Stimulated activated CD4-positive, alpha-beta T cell treated with anti-CD3 and anti-CD28 coated beads, Interleukin-12 subunit alpha, Interleukin-12 subunit beta, amount 100 ng/mL, for 4 hours (primary cell): ENCODE measurements around the gene SORCS2.

Experiments used
- DNase-seq: peaks from one replicate; pipeline ENCODE4 v3.0.0-alpha.2; 2020

The SORCS2 gene

GRCh38 chr4:7542781-7543180 is 350.4 kb downstream of the SORCS2 start:
- no peak for DNase-seq

DNA sequence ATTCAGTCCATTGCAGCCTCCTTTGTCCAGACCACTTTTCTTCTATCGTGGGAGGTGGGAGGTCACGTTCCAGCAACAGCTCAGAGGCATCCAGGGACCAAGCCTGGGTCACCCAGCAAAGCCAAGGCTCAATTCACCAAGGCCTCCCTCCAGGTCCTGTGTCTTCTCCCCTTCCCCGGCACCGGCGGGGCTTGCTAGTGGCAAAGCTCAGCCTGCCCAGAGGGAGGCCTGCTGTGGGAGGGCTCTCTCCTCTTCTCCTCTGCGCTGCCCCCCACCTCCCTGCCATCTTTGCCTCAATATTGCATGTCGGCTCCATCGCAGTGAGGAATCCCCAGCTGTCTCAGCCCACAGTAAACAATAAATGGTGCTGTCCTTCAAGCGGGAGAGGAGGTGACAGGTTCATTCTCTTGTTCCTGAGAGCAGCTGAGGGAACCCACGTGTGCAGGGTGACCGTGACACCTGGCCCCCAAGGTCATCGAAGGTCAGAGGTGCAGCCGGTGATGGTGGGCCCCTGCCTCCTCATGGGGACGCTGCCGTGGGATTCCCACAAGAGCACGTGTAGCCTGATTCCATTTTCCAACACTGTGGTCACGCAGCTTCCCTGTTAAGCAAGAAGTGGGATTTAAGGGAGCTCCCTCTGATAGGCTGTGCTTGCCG is 353.9 kb downstream of the SORCS2 start:
- no peak for DNase-seq

DNA sequence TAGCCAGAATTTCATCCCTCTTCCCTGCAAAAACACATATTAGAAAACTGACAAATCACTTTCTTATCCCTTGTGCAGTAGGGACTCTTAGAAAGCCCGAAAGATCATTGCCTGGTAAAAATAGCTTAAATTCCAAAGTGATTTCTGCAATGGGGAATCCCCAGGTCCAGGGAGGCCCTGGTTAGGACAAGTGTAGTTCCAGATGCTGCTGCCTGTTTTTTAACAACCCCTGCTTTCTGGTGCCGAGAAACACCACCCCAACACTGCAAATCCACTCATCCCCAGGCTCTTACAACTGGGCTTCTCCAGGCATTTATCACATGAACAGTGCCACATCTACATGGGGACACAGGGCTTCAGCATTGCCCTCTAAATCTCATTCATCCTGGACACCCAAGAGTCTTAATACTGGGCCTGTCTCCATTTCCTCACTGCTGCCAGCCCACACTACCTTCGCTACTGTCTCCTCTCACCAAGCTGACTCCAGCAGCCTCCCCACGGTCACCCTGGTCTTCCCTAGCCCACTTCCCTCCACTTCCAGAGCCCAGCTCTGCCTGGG is 354.6 kb downstream of the SORCS2 start:
- DNase-seq = no peak

DNA sequence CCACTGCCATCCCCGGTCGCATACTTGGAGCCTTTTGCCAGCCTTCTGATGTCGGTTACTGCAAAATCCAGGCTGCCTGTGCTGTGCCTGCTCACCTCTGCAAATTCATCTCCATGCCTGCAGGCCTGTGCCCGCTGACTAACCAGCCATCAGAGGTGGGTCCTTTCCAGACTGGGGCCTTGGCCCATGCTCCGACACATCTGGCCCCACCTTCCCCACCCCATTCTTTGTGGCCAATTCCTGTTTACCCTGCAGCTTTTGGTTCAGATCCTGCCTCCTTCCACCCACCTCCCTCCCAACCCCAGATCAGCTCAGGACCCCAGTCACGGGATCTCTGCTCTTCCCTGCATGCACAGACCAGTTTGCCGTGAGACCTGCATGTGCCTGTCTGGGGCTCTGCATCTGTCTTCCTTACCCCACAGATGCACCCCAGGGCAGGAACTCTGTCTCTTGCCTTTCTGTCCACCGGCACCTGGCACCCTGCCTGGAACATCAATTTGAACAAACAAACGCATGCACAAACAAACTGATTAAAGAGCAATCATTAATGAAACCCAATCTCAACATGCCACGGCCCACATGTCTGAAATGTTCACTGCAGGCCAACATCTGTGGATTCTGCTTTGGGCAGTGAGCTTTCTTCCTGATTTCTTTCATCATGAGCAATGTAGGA is 355.2 kb downstream of the SORCS2 start:
- DNase-seq = no peak

- DNase-seq = no peak
These were observed 357.5 kb downstream of the SORCS2 start for GRCh38 chr4:7549866-7550265.

DNA sequence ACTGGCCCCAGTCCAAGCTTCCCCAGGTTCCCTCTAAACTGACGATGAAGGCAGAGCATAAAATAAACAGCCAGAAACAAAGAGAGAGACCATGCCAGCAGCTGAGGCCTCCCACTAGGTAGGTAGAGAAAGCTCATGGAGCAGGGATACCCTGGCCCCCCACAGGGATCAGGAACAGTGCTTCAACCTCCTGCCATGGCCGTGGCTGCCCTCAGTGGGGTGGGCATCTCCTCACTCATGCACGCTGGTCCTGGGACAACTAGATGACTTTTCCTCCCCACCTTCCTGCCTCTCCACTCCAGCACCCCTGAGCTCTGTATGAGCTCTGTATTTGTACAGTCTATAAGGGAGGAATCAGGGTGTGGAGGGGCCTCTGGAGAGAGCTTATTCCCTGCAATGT is 360.1 kb downstream of the SORCS2 start:
- DNase-seq = no peak

DNA sequence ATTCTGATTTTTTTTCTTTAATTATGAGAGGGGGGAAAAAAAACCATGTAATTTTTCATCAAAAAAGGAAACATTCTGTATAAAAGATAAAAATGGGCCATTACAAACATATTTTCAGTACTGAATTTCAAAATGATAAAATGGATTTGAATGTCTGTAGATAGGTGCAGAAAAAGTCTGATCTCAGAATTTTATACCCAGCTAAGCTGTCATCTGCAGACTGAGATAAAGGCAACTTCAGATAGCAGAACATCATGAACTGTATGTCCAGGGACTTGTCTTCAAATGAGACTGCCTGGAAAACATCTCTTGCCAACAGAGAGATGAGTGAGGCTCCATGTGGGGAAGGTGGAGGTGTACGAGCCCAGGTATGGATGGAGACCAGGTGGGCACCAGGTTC is 360.9 kb downstream of the SORCS2 start:
- DNase-seq = no peak

- DNase-seq = no peak
These were observed 362.6 kb downstream of the SORCS2 start for GRCh38 chr4:7554905-7555304.

DNA sequence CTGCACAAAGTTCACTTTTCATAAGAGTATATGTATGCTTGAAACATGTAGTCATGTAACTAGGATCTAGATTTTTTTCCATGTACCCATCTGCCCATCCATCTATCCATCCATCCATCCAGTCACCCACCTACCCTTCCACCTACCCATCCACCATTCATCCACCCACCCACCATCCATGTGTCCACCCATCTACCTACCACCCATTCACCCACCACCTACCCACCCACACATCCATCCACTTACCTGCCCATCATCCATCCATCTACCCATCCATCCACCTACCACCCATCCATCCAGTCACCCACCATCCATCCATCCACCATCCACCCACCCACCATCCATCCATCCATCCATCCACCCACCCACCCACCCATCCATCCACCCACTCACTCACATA is 364.2 kb downstream of the SORCS2 start:
- no peak for DNase-seq

DNA sequence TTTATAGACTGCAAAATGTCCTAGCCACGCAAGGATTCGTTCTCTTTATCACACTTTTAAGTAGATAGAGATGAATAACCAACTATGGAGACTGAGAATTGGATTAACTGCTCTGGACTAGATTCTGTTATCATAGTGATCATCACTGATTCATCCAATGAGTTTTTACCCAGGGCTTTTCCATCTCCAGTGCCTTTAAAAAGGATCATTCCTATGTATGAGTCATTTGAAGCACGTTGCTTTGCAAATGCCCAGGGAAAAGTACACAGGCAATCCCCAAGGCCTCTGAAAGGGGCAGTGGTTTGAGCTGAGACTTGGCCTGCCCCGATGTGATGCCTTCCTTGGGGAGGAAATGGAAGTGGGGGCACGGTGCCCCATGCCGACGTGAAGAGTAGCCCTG is 365.1 kb downstream of the SORCS2 start:
- no peak for DNase-seq

DNA sequence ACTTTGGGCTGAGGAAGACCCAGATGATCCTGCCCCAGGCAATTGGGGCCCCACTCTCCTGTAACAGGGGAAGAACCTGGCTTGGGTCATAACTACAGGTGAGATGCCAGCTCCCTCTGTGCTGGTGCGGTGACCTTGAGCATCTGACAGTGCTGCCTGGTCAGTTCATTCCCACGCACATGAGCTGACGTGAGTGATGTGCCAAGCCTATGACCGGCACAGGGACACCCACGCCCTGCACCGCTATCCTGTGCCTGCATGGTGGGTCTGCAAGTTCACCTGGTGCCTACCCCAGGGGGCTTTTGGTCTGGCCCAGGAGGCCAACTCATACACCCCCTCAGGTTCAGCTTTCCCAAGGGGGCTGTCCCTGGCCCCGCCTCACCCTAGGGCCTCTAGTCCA is 366.1 kb downstream of the SORCS2 start:
- no peak for DNase-seq

DNA sequence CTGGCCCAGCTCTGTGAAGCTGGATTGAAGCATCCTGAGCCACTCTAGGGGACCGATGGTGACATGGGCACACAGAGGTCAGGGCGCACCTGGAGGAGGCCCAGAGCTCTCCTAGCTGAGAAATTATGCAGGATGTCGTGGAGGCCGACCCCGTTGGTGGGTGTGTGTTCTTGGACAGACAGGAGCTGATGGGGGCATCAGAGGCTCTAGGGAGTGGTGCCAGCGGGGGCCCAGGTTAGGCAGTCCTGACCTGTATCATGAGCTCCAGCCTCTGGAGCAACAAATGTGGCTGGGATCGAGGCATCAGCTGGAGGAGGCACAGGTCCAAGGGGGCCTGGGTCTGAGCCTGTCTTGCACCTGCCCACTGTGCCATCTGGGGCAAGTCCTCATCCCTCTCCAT is 367.0 kb downstream of the SORCS2 start:
- no peak for DNase-seq

DNA sequence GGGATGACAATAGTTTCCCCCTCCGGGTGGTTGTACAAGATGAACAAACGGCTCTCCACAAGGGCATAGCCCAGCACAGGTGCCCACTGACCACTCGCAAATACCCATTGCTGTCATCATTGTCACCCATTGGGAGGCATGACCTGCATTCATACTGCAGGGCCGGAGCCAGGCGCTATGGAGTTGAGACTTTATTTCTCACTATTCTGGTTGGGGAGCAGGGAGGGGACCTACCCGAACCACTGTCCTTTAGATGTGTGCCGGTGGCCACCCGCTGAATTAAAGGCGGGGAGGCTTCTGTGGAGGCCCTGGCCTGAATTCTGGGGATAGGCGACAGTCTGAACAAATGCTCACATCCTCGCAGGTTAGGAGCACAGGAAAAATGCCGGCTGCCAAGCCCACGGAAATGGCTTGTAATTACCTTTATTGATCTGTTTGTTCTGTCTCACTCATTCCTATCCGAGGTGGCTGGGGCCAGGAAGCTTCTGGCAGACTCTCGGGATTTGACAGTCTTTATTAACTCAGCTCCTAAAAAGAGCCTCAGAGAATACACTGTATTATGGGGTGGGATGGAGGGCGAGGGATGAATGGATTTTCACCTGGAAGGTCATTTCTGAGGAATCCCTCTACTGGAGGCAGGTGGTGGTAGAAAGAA is 367.5 kb downstream of the SORCS2 start:
- DNase-seq = no peak

DNA sequence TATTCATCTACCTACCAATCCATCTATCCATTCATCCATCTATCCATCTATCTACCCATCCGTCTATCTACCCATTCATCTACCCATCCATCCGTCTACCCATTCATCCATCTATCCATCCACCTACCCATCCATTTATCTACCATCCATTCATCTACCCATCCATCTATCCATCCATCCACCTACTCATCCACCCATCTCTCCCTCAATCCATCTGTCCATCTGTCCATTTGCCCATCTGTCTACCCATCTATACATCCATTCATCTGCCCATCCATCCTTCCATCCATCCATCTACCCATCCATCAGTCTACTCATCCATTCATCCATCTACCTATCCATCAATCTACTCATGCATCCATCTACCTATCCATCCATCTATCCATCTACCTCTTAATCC is 369.2 kb downstream of the SORCS2 start:
- no peak for DNase-seq

GRCh38 chr4:7564242-7564641 is 371.9 kb downstream of the SORCS2 start:
- DNase-seq = no peak

- DNase-seq = no peak
These were observed 373.1 kb downstream of the SORCS2 start for GRCh38 chr4:7565483-7565882.

- no peak for DNase-seq
These were observed 377.8 kb downstream of the SORCS2 start for GRCh38 chr4:7569810-7570783.

DNA sequence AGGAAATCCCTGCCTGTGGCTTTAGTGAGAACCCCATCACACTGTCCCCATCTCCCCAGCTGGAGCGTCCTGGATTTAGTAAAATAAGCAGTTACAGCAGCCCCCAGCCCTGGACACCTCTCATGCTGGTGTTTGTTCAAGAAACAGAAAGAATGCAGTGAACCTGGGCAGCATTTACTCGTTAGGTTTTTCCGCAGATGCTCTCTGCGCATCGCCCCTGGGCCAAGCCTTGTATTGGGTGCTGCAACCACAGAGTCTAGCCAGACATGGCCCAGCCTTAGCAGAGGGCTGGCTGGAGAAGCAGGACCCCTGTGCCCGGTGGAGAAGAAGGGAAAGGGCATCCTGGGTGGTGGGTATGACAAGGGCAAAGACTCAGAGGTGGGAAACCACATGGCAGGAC is 378.7 kb downstream of the SORCS2 start:
- no peak for DNase-seq

DNA sequence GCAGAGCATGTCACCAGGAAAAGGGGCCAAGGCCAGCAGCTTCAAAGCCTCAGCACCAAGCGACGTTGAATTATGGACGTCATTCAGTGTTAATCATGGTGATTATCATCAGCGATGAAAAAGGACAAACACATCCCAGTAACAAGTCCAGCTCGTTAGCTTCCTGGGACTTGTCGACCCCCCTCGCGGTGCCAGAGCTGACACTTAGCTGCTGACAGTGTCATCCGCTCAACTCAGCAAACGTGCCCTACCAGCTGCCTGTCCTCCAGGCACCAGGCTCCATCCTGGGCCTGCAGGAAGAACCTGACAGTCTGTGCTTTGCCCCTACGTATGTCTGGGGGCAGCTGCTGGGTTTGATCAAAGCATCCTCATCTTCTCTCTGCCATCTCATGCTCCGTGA is 379.4 kb downstream of the SORCS2 start:
- DNase-seq = no peak

DNA sequence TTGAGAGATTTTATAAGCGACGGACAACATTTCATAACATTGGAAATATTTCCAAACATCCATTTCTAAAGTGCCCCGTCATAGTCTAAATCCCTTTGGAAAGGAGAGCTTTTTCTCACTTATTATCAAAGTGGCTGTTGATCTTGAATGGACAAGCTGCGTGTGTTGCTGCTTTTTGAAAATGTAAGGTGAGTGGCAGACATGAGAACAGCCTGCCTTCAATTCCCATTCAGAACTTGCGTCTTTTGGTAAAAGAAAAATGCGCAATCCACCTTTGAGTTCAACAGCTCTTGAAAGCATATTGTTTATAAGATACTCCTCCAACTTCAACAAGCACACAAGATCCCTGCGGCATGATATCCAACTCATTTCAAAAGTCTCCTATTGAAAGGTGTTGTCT is 380.6 kb downstream of the SORCS2 start:
- DNase-seq = no peak

DNA sequence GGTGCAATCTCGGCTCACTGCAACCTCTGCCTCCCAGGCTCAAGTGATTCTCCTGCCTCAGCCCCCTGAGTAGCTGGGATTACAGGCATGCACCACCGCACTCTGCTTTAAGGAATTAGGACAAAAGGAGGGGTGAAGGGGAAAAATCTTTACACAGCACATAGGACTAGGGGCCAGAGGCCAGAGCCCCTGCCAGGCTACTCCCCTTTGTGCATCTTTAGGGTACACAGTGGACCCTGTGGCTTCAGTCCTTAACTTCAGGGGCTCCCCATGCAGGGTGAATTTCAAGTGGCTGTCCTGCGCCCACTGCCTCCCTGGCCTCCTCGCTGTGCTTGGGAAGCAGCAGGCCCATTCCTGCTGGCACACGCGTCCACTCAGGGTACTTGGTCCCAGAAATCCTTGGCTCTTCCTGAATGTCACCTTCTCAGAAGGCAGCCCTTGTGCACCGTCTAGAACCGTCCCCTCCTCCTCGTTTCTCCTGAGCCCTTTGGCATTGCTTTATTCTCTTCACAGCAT is 381.3 kb downstream of the SORCS2 start:
- DNase-seq = no peak

DNA sequence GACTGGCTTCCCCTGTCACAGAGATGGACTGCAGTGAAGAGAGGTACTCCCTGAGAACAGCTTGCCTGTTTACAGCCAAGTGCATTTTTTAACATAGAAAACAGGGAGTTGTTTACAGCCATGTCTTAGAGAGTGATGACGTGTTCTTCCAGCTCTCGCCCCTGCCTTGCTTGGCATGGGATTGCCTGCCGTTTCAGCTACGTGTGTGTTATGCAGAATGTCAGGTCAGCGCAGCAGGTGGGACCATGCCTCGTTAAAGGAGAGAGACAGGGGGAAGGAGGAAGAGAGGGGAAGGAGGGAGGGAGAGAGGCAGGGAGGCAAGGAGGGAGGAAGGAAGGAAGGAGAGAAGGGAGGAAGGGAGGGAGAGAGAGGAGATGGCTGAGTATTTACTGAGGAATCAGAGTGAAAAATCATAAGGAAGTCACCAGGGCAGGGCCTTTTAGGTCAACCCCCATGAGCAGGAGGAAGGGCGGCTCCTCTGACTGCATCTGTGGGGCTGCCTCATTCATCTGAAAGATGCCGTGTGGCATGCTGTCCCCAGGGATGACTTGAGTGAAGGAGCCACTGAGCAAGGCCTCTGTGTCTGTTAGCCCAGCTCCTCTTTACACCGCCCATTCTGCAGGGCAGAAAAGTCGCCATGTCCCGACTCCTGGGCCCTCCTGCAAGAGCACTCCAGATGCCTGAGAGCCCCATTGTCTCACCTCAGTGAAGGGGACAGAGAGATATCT is 382.1 kb downstream of the SORCS2 start:
- no peak for DNase-seq
